Fibroblast of peridontal ligament (primary cell): ENCODE results near the gene SORCS2.

Experiments used
- DNase-seq: peaks from one replicate; pipeline ENCODE4 v3.0.0-alpha.2; 2010; ENCODE audit errors: extremely low read depth

Gene SORCS2

GRCh38 chr4:7338059-7338452 lies 145.7 kb downstream of the SORCS2 start:
- DNase-seq, result no peak

GRCh38 chr4:7338876-7339623 lies 146.7 kb downstream of the SORCS2 start:
- no peak for DNase-seq

- no peak for DNase-seq
These were observed 147.6 kb downstream of the SORCS2 start for GRCh38 chr4:7339751-7340552.

GRCh38 chr4:7340553-7341433 lies 148.5 kb downstream of the SORCS2 start:
- no peak for DNase-seq

DNA sequence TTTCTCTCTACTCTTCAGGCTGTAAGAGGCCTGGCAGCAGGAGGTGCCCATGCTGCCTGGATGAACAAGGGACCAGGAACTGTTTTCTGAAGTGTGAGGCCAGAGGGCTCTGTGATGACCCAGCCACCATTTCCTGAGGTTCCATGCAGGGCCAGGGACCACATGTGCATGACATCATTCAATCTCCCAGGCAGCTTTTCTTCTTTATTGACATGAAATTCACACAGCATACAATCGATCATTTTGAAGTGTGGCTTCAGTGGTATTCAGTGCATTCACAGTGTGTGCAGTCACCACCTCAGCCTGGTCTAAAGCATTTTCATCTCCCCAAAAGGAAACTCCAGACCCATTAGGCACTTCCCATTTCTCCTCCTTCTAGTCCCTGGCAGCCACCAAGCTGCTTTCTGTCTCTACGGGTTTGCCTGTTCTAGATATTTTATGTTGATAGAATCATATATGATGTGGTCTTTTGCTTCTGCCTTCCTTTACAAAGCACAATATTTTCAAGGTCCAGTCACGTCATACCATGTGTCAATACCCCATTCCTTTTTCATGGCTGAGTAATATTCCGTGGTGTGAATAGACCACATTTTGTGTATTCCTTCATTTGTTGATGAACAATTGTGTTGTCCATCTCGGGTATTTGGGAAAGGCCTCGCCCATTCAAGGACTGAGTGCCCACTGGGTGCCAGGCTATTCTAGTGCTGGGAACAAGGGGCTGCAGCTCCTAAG lies 149.3 kb downstream of the SORCS2 start:
- DNase-seq, result no peak

GRCh38 chr4:7342223-7343080 lies 150.1 kb downstream of the SORCS2 start:
- no peak for DNase-seq

- no peak for DNase-seq
These were observed 150.8 kb downstream of the SORCS2 start for GRCh38 chr4:7343081-7343655.

DNA sequence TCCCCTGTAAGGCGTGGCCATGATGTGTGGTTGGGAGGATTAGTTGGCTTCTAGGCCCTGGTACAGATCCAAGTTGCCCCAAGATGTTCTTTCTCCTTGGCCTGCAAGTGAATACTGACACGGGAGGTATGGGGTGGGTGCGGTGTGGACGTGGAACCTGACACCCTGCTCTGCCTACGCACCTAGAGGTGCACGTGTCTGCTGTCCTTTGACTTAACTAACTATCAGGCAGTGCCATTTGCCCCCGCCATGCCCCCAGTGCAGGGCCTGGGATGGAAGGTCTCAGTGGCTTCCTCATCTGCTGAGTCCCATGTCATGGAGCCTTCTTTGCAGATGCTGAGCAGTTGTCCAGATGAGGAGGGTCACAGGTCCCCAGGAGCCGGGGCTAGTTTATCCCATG lies 151.6 kb downstream of the SORCS2 start:
- no peak for DNase-seq

DNA sequence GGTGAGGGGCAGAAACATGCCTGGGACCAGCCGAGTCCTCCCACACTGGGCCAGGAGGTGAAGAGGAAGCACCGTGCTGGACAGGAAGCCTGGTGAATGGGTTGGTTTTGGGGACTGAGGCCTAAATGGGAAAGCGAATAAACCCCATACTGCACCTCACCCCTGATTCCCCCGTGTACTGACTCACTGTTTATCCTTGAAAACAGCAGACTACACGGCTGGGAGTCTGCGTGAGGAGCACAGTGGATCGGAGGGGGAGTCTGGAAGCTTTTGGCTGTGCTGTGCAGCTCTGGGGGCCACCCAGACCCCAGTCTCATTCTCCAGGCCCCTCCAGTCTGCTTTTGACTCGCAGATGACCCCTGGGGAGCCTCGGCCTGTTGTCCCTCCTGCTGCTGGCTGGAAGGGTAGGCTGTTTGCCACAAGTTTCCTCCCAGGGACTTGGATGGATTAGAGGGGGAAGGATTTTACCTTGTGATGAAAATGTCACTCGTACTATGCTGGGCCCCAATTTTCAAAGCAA lies 152.4 kb downstream of the SORCS2 start:
- DNase-seq, result no peak

GRCh38 chr4:7347981-7348380 lies 155.6 kb downstream of the SORCS2 start:
- DNase-seq, result no peak

- DNase-seq, result no peak
These were observed 156.9 kb downstream of the SORCS2 start for GRCh38 chr4:7348946-7349900.

DNA sequence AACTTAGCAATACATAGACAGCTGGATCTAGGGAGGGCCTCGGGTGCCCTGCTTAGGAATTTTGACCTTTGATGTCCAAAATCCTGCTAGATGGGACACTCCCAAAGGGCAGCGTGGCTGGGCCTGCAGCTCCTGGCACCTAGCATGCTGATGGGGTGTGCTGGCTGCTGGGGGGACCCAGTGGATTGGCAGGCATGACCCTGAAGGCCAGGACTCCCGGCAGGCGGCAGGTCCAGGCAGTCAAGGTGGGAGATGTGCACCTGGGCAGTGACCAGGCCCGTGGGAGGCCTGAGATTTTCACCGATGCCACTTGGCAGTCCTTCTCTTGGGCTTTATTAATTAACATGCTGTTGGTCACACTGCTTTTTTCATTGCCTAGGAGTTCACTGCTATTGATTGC lies 158.1 kb downstream of the SORCS2 start:
- DNase-seq, result no peak

DNA sequence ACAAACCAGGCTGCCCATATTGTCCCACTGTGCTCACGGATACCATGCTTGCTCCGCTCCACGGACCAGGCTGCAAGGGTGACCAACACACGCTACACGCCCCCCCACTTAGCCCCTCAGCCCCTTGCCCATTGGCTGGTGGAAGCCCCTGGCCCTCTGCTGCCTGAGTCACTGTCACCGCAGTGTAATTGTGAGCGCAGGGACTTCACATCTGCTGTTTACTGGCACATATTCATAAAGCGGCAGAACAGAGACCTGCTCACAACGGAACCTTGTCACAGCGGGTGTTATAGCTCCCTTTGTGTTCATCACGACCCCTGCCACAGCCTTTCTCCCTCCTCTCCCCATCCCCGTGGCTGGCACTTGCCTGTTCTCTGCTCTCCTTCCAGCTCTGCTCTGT lies 158.7 kb downstream of the SORCS2 start:
- DNase-seq, result no peak

- DNase-seq, result no peak
These were observed 160.1 kb downstream of the SORCS2 start for GRCh38 chr4:7352486-7352885.

GRCh38 chr4:7353046-7353790 lies 160.9 kb downstream of the SORCS2 start:
- DNase-seq, result no peak

GRCh38 chr4:7353846-7354610 lies 161.7 kb downstream of the SORCS2 start:
- no peak for DNase-seq

DNA sequence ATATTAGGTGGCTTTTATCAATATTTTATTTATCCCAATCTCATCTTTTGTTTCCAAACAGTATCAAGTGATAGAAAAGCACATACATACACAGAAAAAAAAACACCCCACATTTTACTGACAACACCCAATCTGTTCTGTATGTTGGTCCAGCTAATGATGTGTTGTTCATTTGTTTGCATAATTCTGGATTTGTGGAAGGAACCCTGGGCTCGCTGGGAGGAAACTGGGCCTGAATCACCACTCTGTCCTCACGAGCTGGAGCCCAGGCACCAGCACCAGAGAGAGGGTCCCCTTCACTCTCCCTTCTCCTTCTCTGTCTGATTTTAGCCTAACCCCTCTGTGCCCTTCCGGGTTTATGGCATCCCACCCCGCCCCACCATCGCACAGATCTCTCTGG lies 162.6 kb downstream of the SORCS2 start:
- no peak for DNase-seq
